Prostate gland (tissue), 2 donors: Measurements from ENCODE around the gene IRF9. TPM values are rescaled to one million over a fixed set of nuclear protein-coding genes. Genes with fewer than 3 reads are reported as not detected.

Experiments used
- microRNA-seq: library from miRNA; unstranded; fragments of <30 nt; microRNA quantifications from one replicate; pipeline ENCODE4, GENCODE V29; 2016
- small RNA-seq, 2 donors: library from RNA; depleted of rRNA; stranded (forward); fragments of <200 nt; gene quantifications; one replicate each; pipeline ENCODE3, GENCODE V24; 2016
- total RNA-seq, 2 donors: library from RNA; depleted of rRNA; stranded (reverse); fragments of >200 nt; gene quantifications; one replicate each; pipeline ENCODE4 v1.1.0, GENCODE V29; 2016

Gene IRF9
- total RNA-seq, 2 donors from 2014 or later: 61.5 to 82.9 TPM

Small RNAs within 50 kb of the gene (microRNA-seq; reads per million reads assigned to microRNA genes)
- gene MIR7703: not detected

Small RNAs within 50 kb of the gene (small RNA-seq; reads per million reads assigned to genes)
- gene AL136295.4 (0 reads per million in 2 donors), gene CHMP4A (0 reads per million in 2 donors), gene IPO4 (0 reads per million in 2 donors), gene IRF9 (0 reads per million in 2 donors), gene MDP1 (0 reads per million in 2 donors), gene RNA5SP383 (0.60 to 1.0 reads per million in 2 donors)

Other genes starting within 250 kb of the IRF9 start
- gene DHRS4, start 207.5 kb upstream of the IRF9 start, total RNA-seq: 10 to 100 TPM; 37.0 to 40.6 TPM
- gene DHRS4L2, start 172.3 kb upstream of the IRF9 start, total RNA-seq: 10 to 100 TPM; 13.1 to 17.9 TPM
- 1 to 10 TPM in 1 of 2 donors, under 1 TPM in 1; 0.59 to 3.9 TPM for gene CARMIL3, start 109.3 kb upstream of the IRF9 start, total RNA-seq
- 1 to 10 TPM; 1.8 to 8.8 TPM for gene CPNE6, start 89.7 kb upstream of the IRF9 start, total RNA-seq
- 10 to 100 TPM; 15.4 to 21.8 TPM for gene PCK2, start 67.0 kb upstream of the IRF9 start, total RNA-seq
- gene DCAF11, start 46.5 kb upstream of the IRF9 start, total RNA-seq: 100 to 1,000 TPM; 111 to 115 TPM
- gene NRL, start 46.3 kb upstream of the IRF9 start, total RNA-seq: 1 to 10 TPM; 4.3 to 4.7 TPM
- gene FITM1, start 30.6 kb upstream of the IRF9 start, total RNA-seq: 1 to 10 TPM in 1 of 2 donors, not detected in 1; 2.0 TPM
- gene PSME1, start 25.1 kb upstream of the IRF9 start, total RNA-seq: 100 to 1,000 TPM in 1 of 2 donors, 10 to 100 TPM in 1; 85.4 to 213 TPM
- 10 to 100 TPM; 13.1 to 13.6 TPM for gene EMC9, start 19.7 kb upstream of the IRF9 start, total RNA-seq
- gene PSME2, start 14.7 kb upstream of the IRF9 start, total RNA-seq: 10 to 100 TPM; 34.5 to 89.3 TPM
- 10 to 100 TPM; 73.8 to 76.9 TPM for gene RNF31, start 13.8 kb upstream of the IRF9 start, total RNA-seq
- gene REC8, start 10.8 kb downstream of the IRF9 start, total RNA-seq: 10 to 100 TPM in 1 of 2 donors, 1 to 10 TPM in 1; 5.6 to 25.4 TPM
- gene IPO4, start 27.6 kb downstream of the IRF9 start, total RNA-seq: 10 to 100 TPM; 42.6 to 44.5 TPM
- 100 to 1,000 TPM in 1 of 2 donors, 10 to 100 TPM in 1; 68.9 to 113 TPM for gene TM9SF1, start 34.2 kb downstream of the IRF9 start, total RNA-seq
- 1 to 10 TPM in 1 of 2 donors, not detected in 1; 1.2 TPM for gene TSSK4, start 44.4 kb downstream of the IRF9 start, total RNA-seq
- 10 to 100 TPM; 61.5 to 66.8 TPM for gene CHMP4A, start 52.2 kb downstream of the IRF9 start, total RNA-seq
- 10 to 100 TPM; 19.1 to 25.5 TPM for gene MDP1, start 54.8 kb downstream of the IRF9 start, total RNA-seq
- 100 to 1,000 TPM; 114 to 185 TPM for gene NEDD8, start 71.1 kb downstream of the IRF9 start, total RNA-seq
- gene GMPR2, start 71.7 kb downstream of the IRF9 start, total RNA-seq: 100 to 1,000 TPM in 1 of 2 donors, 10 to 100 TPM in 1; 54.5 to 106 TPM
- gene TINF2, start 81.4 kb downstream of the IRF9 start, total RNA-seq: 10 to 100 TPM; 65.5 to 66.8 TPM
- 10 to 100 TPM in 1 of 2 donors, 1 to 10 TPM in 1; 6.6 to 11.4 TPM for gene TGM1, start 101.9 kb downstream of the IRF9 start, total RNA-seq
- 10 to 100 TPM; 45.5 to 63.5 TPM for gene RABGGTA, start 110.3 kb downstream of the IRF9 start, total RNA-seq
- gene DHRS1, start 138.5 kb downstream of the IRF9 start, total RNA-seq: 10 to 100 TPM; 16.9 to 74.0 TPM
- gene NOP9, start 138.6 kb downstream of the IRF9 start, total RNA-seq: 10 to 100 TPM; 21.2 to 22.9 TPM
- 10 to 100 TPM in 1 of 2 donors, 1 to 10 TPM in 1; 9.1 to 17.8 TPM for gene CIDEB, start 146.7 kb downstream of the IRF9 start, total RNA-seq
- gene LTB4R2, start 148.9 kb downstream of the IRF9 start, total RNA-seq: 10 to 100 TPM; 19.5 to 27.3 TPM
- 10 to 100 TPM; 11.8 to 14.2 TPM for gene LTB4R, start 150.2 kb downstream of the IRF9 start, total RNA-seq
- 10 to 100 TPM; 19.4 to 28.7 TPM for gene ADCY4, start 173.8 kb downstream of the IRF9 start, total RNA-seq
- gene RIPK3, start 178.7 kb downstream of the IRF9 start, total RNA-seq: 1 to 10 TPM; 1.9 to 7.6 TPM
- 10 to 100 TPM in 1 of 2 donors, 1 to 10 TPM in 1; 6.3 to 41.1 TPM for gene NFATC4, start 206.9 kb downstream of the IRF9 start, total RNA-seq
- gene NYNRIN, start 237.7 kb downstream of the IRF9 start, total RNA-seq: 10 to 100 TPM; 10.5 to 26.5 TPM